ENCODE measurements around the gene GSG1. TPM values are rescaled to one million over a fixed set of nuclear protein-coding genes. Genes with fewer than 3 reads are reported as not detected.
A peak's percentile ranks its signal among the peaks of the same experiment; 100 is the strongest.
"Not testable (repeated sequence)": the region's sequence is repeated elsewhere in the genome, so short reads cannot be mapped to it uniquely, and the experiment has no call there.

The GSG1 gene
- total RNA-seq, 1 experiment from 2014 or later, result 0.15 TPM

- no peak for DNase-seq (ENCODE audit: low spot score)
These were observed 42.9 kb downstream of the GSG1 start for GRCh38 chr12:13060581-13060980.

- not testable (repeated sequence) for DNase-seq (ENCODE audit: low spot score)
These were observed 49.9 kb downstream of the GSG1 start for GRCh38 chr12:13053617-13054016.

- no peak for DNase-seq (ENCODE audit: low spot score)
These were observed 51.0 kb downstream of the GSG1 start for GRCh38 chr12:13052421-13052820.

- DNase-seq (ENCODE audit: low spot score), result no peak
These were observed 53.7 kb downstream of the GSG1 start for GRCh38 chr12:13049816-13050215.

- no peak for DNase-seq (ENCODE audit: low spot score)
These were observed 56.5 kb downstream of the GSG1 start for GRCh38 chr12:13046964-13047363.

GRCh38 chr12:13045816-13046215 lies 57.7 kb downstream of the GSG1 start:
- no peak for DNase-seq (ENCODE audit: low spot score)

GRCh38 chr12:13044906-13045299 lies 58.6 kb downstream of the GSG1 start:
- DNase-seq (ENCODE audit: low spot score), result no peak

- peak; percentile 57 for DNase-seq (ENCODE audit: low spot score)
These were observed 59.2 kb downstream of the GSG1 start, which contains the start of gene FAM234B for GRCh38 chr12:13044002-13044905. Gene FAM234B (plus strand): TSS chr12:13044381. CDS start chr12:13044404, 23 bp downstream.

- no peak for DNase-seq (ENCODE audit: low spot score)
These were observed 60.7 kb downstream of the GSG1 start for GRCh38 chr12:13042666-13043230.

GRCh38 chr12:13041224-13041623 lies 62.2 kb downstream of the GSG1 start:
- DNase-seq (ENCODE audit: low spot score), result no peak

GRCh38 chr12:13039328-13039956 lies 64.0 kb downstream of the GSG1 start:
- DNase-seq (ENCODE audit: low spot score), result no peak

GRCh38 chr12:13038491-13039161 lies 64.8 kb downstream of the GSG1 start:
- DNase-seq (ENCODE audit: low spot score), result no peak

GRCh38 chr12:13036881-13037280 lies 66.6 kb downstream of the GSG1 start:
- DNase-seq (ENCODE audit: low spot score), result no peak

- DNase-seq (ENCODE audit: low spot score), result not testable (repeated sequence)
These were observed 68.1 kb downstream of the GSG1 start for GRCh38 chr12:13035335-13035734.

Other genes starting within 250 kb of the GSG1 start
- 10.1 and 10.9 TPM in 2 replicates for gene GPRC5A, start 212.1 kb downstream of the GSG1 start, total RNA-seq (2014; rRNA removed; shearing (Covaris generic))
- gene GPRC5D, start 151.5 kb downstream of the GSG1 start, total RNA-seq (2014; rRNA removed; shearing (Covaris generic)), result not detected in 2 replicates
- gene HEBP1, start 103.4 kb downstream of the GSG1 start, total RNA-seq (2014; rRNA removed; shearing (Covaris generic)), result 6.9 and 8.8 TPM in 2 replicates
- 3.9 and 5.1 TPM in 2 replicates for gene FAM234B, start 59.3 kb downstream of the GSG1 start, total RNA-seq (2014; rRNA removed; shearing (Covaris generic))
- gene EMP1, start 93.1 kb upstream of the GSG1 start, total RNA-seq (2014; rRNA removed; shearing (Covaris generic)), result 44.5 and 97.8 TPM in 2 replicates

Measured in H4 (cell line).